RCC 7860 (cell line): ENCODE results near the gene LRRC14B.
A peak's percentile ranks its signal among the peaks of the same experiment; 100 is the strongest.

Experiments used
- DNase-seq: peaks from one replicate; pipeline ENCODE4 v3.0.0-alpha.2; 2015; ENCODE audit warnings: low spot score
- FAIRE-seq: peaks from 2 replicates; lab custom pipeline; 2012; peaks lifted over from hg19 to GRCh38; lab: Jason Lieb, UNC

The LRRC14B gene

GRCh38 chr5:173392-174290, 17.7 kb upstream of the LRRC14B start:
- no peak for FAIRE-seq
- no peak for DNase-seq

GRCh38 chr5:174291-174600, 17.0 kb upstream of the LRRC14B start:
- DNase-seq (no peak), FAIRE-seq (no peak)

GRCh38 chr5:174876-175465, 16.3 kb upstream of the LRRC14B start:
- DNase-seq, result no peak
- FAIRE-seq, result no peak

GRCh38 chr5:176296-176823, 14.9 kb upstream of the LRRC14B start:
- no peak for DNase-seq
- no peak for FAIRE-seq

GRCh38 chr5:178110-178509, 13.2 kb upstream of the LRRC14B start:
- DNase-seq (no peak), FAIRE-seq (no peak)

- FAIRE-seq, result no peak
These were observed 11.9 kb upstream of the LRRC14B start for GRCh38 chr5:179401-179800.

DNA sequence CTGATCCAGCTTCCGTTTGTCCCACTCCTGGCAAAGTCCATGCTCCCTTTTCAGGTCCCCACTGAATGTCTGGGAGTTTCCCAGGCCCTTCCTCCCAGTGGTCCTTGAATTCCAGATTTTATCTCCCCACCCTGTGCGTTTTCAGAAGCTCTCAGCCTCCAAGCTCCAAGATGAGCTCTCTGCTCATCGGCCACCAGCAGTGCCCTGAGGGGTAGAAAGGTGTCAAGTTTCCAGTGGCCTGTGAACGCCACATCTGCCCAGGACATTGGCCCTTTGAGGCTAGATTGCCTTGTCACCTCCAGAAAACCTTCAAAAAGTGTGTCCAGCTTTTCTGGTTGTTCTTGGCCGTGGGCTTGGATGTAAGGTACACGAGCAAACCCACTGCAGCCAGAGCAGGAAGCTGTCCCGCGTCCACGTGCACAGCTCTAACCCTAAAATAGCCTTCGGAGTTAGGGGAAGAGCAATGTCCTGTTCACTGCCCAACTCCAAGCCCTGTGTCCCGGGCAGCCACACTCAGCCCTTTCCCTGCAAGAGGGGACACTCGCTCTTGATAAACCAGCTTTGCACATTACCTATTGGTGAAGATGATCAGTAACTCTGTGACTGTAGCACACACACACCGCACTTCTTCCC, 10.9 kb upstream of the LRRC14B start:
- DNase-seq (no peak), FAIRE-seq (no peak)

More at GRCh38 chr5:179401-179800, 11.9 kb upstream of the LRRC14B start:
- no peak for DNase-seq

DNA sequence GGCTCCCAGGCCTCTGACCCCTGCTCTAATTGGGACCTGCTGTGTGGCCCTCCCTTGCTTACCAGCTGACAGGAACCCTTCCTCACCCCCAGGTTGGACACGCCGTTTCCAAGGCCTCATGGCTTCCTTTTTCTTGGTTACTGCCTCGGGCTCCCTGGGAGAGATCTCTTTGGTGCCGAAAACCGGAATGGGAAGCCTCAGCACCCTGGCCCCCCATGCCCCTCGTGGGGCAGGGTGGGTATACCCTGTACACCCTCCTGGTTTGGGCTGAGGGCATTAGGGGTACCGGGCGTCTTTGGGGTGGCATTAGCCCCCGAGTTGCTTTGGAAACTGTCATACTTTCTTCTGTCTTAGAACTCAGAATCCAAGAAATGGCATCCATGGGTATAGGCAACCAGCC, 10.1 kb upstream of the LRRC14B start:
- no peak for FAIRE-seq
- no peak for DNase-seq

DNA sequence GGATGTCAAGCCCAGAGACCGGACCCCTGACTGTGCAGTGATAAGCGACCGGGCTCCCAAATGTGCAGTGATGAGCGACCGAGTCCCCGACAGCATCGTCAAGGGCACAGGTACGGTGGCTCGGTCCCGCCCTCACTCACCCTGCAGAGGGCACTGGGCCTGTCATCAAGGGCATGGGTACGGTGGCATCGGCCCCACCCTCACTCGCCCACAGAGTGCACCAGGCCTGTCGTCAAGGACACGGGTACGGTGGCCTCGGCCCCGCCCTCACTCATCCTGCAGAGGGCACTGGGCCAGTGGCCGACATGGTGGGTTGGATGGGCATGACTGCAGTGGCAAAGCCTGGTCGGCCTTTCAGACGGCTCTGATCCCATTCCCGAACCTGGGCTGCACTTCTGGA, 9.7 kb upstream of the LRRC14B start:
- FAIRE-seq (no peak), DNase-seq (no peak)

DNA sequence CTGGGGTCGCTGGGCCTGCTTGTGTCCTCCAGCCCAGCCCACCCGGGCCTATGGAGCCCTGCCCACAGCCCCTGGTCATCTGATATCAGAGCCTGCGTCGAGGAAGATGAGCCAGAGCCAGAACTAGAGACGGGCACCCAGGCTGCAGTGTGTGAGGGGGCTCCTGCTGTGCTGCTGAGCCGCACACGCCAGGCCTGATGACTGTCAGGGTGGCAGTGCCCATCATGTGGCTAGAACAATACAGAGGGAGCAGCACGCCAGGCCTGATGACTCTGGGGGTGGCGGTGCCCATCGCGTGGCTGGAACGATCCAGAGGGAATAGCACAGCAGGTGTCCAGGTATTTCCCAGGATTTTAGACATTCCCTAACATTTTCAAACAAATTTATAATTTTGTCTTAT, 9.2 kb upstream of the LRRC14B start:
- no peak for FAIRE-seq
- no peak for DNase-seq

- DNase-seq (no peak), FAIRE-seq (no peak)
These were observed 6.8 kb upstream of the LRRC14B start for GRCh38 chr5:184471-184870.

DNA sequence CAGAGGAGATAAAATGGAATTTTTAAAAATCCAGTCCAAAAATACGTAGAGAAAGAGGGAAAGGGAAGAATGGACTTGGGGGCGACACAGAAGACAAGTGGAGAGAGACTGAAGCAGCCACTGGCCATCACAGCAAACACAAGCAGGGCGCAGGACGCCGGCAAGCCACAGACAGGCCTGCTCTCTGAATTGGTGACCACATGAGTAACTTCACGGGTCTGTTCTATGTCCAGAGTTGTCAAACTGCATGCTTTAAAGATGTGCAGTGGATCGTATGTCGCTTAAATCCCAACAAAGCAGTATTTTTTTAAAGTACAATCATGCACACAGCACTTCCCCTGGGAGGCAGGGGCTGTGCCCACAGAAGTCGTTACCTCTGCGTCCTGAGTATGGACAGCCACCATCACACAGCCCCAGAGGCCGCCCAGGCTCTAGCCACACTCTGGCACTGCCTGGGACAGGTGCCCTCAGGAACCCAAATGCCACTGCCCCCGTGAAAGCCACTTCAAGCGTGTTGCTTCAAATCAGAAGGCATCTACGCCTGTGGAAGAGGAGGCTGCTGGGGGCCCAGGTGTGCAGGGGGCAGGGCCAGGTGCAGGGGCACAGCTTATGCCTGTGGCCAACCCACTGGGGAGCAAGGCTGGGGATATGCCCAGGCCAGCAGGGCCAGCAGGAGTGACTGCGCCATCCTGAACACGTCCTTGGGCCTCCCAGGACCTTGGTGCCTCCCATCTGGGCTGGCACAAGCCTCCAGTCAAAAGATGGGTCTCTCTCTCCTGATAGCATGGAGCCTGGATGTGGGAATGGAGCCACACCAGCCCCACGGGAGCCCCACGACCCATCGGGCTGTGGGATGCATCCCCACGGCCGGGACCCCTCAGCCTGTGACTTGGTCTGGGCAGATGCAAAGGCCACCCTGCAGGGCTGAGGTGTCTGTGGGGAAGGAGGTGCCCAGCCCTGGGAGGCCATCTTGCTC, 5.9 kb upstream of the LRRC14B start:
- FAIRE-seq (no peak), DNase-seq (no peak)

DNA sequence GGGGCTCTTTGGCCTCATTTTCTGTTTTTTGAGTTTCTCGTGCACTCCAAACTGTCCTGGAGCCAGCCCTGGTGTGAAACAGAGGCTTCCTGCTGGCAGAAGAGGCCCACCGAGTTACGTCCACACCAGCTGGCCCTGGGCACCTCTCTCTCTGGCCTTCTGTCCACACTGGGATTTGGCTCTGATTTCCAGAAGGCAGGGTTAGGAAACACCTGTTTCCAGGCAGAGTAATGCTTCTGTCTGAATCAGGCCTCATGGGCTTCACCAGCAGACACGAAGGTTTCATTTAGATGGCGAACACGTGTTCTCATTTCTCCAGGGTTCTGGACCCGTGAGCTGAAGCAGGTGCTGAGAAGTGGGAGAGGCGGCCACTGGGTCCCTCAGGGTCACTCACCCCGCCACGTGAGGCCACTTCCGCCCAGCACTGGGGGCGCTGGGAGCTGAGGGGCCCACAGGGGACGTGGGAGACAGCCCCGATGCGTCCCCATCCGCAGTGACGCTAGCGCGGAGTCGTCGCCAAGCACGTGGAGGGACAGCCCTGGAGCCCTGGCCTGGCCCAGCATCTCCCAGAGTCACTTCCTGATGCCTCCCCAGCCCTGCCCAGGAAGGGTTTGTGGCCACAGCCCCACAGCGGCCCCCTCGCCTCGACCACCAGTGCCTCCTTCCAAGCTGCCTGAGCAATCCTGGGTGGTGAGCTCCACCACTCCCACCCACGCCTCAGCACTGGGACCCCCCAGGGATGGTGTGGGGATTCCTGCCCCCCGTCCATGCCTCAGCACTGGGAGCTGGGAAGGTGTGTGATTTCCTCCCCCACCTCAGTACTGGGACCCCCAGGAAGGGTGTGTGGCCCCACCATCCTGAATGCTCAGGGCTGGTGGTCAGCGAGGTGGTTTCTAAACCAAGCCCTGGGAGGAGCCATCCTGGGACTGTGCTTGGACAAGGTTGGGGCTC, 4.9 kb upstream of the LRRC14B start:
- no peak for FAIRE-seq
- DNase-seq, result no peak

DNA sequence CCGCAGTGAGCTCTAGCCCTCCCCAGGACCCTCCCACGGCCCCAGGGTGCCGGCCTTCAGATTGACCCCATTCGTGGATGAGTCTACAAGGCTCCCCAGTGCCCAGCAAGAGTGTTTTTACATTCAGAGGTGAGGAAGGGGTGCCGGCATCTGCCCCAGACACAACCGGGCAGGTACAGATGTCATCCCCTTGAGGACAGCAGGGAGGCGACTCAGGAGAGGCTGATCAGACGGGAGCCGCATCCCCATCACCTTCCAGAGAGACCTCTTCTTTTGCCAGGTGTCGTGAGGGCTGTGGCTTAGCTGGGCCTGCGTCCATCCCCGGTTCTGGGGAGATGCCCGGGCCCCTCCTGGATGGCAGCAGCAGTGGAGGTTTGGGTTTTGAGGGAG, 4.3 kb upstream of the LRRC14B start:
- no peak for FAIRE-seq

DNA sequence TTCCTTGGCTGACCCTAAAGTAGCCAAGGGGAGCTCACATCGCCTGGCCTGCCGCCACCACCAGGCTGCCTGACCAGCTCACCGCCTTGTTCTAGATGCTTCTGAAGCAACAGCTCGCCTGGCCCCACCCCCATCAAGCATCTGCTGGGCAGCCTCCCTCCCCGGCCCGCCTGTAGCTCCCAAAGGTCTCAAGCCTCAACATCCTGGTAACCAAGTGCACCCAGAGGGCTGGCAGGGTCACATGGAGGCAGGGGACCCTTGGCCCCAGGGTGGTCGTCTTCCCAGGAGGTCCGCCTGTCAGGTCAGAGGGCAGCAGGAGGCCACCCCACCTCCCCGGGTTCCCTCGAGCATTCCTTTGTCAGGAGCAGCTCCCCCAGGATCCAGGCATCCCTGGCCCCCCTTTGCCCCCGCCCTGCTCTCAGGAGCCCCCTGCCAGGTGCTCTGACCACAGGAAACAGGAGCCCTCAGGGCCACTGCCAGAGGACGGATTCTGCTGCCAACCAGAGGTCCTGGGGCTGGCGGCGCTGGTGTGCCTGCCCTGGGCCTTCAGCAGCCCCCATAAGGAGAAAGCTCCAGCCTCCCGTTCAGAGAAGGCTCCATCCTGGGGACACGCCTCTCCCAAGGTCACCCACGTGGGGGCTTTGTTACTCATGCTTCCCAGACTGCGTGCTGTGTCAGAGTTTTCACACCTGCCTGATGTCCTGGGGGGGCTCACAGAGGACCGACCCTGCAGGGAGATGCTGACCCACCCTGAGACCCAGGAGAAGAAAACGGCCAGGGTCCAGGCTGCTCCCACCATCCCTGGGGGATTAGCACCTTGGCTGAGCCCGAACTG, 3.5 kb upstream of the LRRC14B start:
- FAIRE-seq (no peak), DNase-seq (no peak)

More for the DNA sequence above, 4.3 kb upstream of the LRRC14B start:
- DNase-seq, result no peak

DNA sequence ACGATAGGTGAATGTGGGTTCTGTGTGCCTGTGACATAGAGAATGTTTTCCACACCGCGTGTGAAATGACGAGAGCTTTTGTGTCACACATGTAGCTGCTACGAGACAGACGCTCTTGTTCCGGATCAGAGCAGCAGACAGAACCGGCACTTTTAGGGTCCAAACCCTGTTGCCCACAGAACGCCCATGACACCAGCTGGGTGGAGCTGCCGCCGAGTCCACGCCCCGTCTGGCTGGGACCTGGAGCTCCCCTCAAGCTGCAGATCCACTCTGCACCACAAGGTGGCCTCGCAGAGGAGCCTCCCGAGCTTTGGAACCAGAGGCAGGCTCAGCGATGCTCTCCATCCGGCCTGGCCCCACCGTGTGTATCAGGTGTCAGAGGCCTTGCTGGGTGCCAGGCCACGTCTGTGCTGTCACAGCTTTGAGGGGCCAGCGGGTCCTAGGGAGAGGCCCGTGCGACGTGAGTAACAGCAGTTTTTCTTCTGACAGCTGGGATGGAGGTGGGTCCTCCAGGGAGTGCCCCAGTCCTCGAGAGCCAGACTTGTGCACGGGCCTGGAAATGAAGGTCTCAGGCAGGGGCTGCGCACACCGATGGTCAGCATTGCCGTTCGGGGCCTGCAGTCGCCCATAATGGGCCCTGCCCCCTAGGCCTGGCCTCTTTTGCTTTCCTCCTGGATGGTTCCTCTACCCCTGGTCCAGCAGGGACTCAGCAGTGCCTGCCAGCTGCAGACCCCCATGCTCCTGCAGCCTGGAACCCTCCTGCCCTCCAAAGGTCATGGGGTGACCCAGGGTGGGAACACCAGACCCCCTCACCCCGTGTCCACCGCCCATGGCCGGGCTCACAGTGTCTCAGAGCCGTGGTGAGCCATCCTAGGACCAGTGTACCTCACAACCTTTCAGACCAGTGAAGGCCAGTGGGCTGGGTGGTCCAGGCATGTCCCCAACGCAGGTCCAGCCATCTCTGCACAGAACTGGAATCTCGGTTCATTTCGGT, 2.5 kb upstream of the LRRC14B start:
- peak; percentile 76 for DNase-seq
- FAIRE-seq, result peak; percentile 63

DNA sequence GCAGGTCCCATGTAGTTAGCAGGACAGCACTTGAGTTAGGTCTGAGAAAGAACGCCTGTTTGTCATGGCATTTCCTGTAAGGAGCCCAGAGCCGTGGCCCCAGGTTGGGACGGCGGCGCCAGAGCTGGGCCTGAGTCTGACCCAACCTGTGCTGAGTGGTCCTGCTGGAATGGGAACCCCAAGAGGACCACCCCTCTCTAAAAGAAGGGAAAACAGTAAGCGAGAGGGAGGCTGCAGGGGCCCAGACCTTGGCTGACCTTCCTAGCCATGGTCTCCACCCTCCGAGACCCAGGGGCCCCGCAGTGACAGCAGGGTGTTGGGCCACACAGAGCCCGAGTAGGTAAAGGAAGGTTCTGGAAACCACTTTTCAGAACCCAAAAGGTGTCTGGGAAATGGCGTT, 1.8 kb upstream of the LRRC14B start:
- no peak for DNase-seq
- FAIRE-seq, result no peak

- no peak for FAIRE-seq
- no peak for DNase-seq
These were observed 1.3 kb upstream of the LRRC14B start for GRCh38 chr5:189976-190365.
